ENCODE data around the gene RPL10.
A peak's percentile ranks its signal among the peaks of the same experiment; 100 is the strongest.

The RPL10 gene

GRCh38 chrX:154362085-154362742 is 36.0 kb upstream of the RPL10 start:
- DNase-seq (ENCODE audit: low read depth): no peak

- no peak for DNase-seq (ENCODE audit: low read depth)
Observed at GRCh38 chrX:154363706-154364439, 34.3 kb upstream of the RPL10 start.

- DNase-seq (ENCODE audit: low read depth): no peak
Observed at GRCh38 chrX:154365052-154365600, 33.1 kb upstream of the RPL10 start.

- DNase-seq (ENCODE audit: low read depth): no peak
Observed at GRCh38 chrX:154365997-154366665, 32.0 kb upstream of the RPL10 start.

- DNase-seq (ENCODE audit: low read depth): no peak
Observed at GRCh38 chrX:154366666-154367055, 31.5 kb upstream of the RPL10 start.

- no peak for DNase-seq (ENCODE audit: low read depth)
Observed at GRCh38 chrX:154367474-154368308, 30.5 kb upstream of the RPL10 start.

- peak; percentile 84 for DNase-seq (ENCODE audit: low read depth)
Observed at GRCh38 chrX:154368630-154369448, 29.3 kb upstream of the RPL10 start.

GRCh38 chrX:154369449-154370299 is 28.5 kb upstream of the RPL10 start:
- peak; percentile 61 for DNase-seq (ENCODE audit: low read depth)

- DNase-seq (ENCODE audit: low read depth): no peak
Observed at GRCh38 chrX:154370300-154371016, 27.7 kb upstream of the RPL10 start.

GRCh38 chrX:154371017-154371788 is 27.0 kb upstream of the RPL10 start:
- DNase-seq (ENCODE audit: low read depth): peak; percentile 86

GRCh38 chrX:154371789-154372300 is 26.3 kb upstream of the RPL10 start:
- no peak for DNase-seq (ENCODE audit: low read depth)

GRCh38 chrX:154372612-154373022 is 25.6 kb upstream of the RPL10 start:
- DNase-seq (ENCODE audit: low read depth): no peak

GRCh38 chrX:154373340-154374306 is 24.6 kb upstream of the RPL10 start:
- DNase-seq (ENCODE audit: low read depth): no peak

GRCh38 chrX:154374313-154375155 is 23.6 kb upstream of the RPL10 start, which contains the start of gene FLNA:
TSS of gene FLNA (minus strand) at chrX:154374634. CDS start at chrX:154371245, 3,389 bp downstream.
- peak; percentile 41 for DNase-seq (ENCODE audit: low read depth)

GRCh38 chrX:154375156-154375504 is 23.0 kb upstream of the RPL10 start:
- no peak for DNase-seq (ENCODE audit: low read depth)

- DNase-seq (ENCODE audit: low read depth): no peak
Observed at GRCh38 chrX:154376774-154377173, 21.4 kb upstream of the RPL10 start.

Data from activated T-cell treated with anti-CD3 and anti-CD28 coated beads for 48 hours (primary cell).